H1 (cell line): ENCODE measurements around the gene TMX2.

Source experiments
- CTCF ChIP-seq, 3 experiments: IDR thresholded peaks; 1 replicate in 2 of 3; 2 replicates in 1 of 3; pipeline versions ENCODE4 v1.5.1 to v1.6.1; 2011; ENCODE audit warnings: low read length in 3 of 3, mild to moderate bottlenecking in 3 of 3, inconsistent platforms in 2 of 3, low read depth in 1 of 3, moderate library complexity in 1 of 3; ENCODE audit not compliant: insufficient read depth in 1 of 3; ENCODE audit errors: control extremely low read depth in 1 of 3
- EP300 ChIP-seq, 2 experiments: IDR thresholded peaks; 1 replicate in 1 of 2; 2 replicates in 1 of 2; pipeline ENCODE4 v1.6.1; 2011 to 2012; ENCODE audit warnings: low read depth in 2 of 2, low read length in 2 of 2, mild to moderate bottlenecking in 2 of 2, borderline replicate concordance in 1 of 2, inconsistent platforms in 1 of 2, moderate library complexity in 1 of 2
- JUN ChIP-seq: IDR thresholded peaks from 2 replicates; pipeline ENCODE4 v1.6.1; 2011; ENCODE audit warnings: low read depth, mild to moderate bottlenecking, improper control_type of control experiment, low read length
- JUND ChIP-seq: IDR thresholded peaks from 2 replicates; pipeline ENCODE4 v1.6.1; 2011; ENCODE audit warnings: mild to moderate bottlenecking, improper control_type of control experiment, low read length
- KDM5A ChIP-seq: fragments of 200-600 bp; IDR thresholded peaks from 2 replicates; pipeline ENCODE4 v1.7.1; 2012; ENCODE audit warnings: mild to moderate bottlenecking, low read length, inconsistent platforms, mixed read lengths
- MAX ChIP-seq: IDR thresholded peaks from 2 replicates; pipeline ENCODE4 v1.6.1; 2012; ENCODE audit warnings: inconsistent platforms
- POLR2A ChIP-seq, 2 experiments: IDR thresholded peaks; 1 replicate in 1 of 2; 2 replicates in 1 of 2; pipeline ENCODE4 v1.6.1; 2011; ENCODE audit warnings: low read depth in 2 of 2, low read length in 2 of 2, mild to moderate bottlenecking in 2 of 2; ENCODE audit errors: control extremely low read depth in 1 of 2
- POLR2AphosphoS5 ChIP-seq: IDR thresholded peaks from 2 replicates; pipeline ENCODE4 v1.6.1; 2011; ENCODE audit warnings: low read depth, low read length
- SP1 ChIP-seq: IDR thresholded peaks from 2 replicates; pipeline ENCODE4 v1.6.1; 2011; ENCODE audit warnings: low read depth, low read length

GRCh38 chr11:57751676-57752253, 39.4 kb downstream of the TMX2 start, which contains the start of gene BTBD18:
- TF ChIP-seq CTCF (IDR thresholded peaks at IDR 0.05; ENCODE audit: control extremely low read depth in 1 of 3, insufficient read depth in 1 of 3, low read depth in 1 of 3, low read length in 3 of 3) (peak in 2 of 3 experiments; percentile 58 to 61; a peak in 3 of 4 replicates), POLR2AphosphoS5 (no peak), JUND (no peak), POLR2A (IDR thresholded peaks at IDR 0.05; ENCODE audit: control extremely low read depth in 1 of 2, low read depth in 2 of 2, low read length in 2 of 2) (no peak), EP300 (IDR thresholded peaks at IDR 0.05; ENCODE audit: borderline replicate concordance in 1 of 2, low read depth in 2 of 2, low read length in 2 of 2) (no peak), KDM5A (no peak), SP1 (no peak), JUN (no peak), MAX (no peak)
